ENCODE results near the gene XYLB. TPM values are rescaled to one million over a fixed set of nuclear protein-coding genes. Genes with fewer than 3 reads are reported as not detected.
"Not testable (repeated sequence)": the region's sequence is repeated elsewhere in the genome, so short reads cannot be mapped to it uniquely, and the experiment has no call there.

XYLB gene
- total RNA-seq, 4 donors from 2014 or later, result 0.76 to 3.4 (median 1.6) TPM

DNA sequence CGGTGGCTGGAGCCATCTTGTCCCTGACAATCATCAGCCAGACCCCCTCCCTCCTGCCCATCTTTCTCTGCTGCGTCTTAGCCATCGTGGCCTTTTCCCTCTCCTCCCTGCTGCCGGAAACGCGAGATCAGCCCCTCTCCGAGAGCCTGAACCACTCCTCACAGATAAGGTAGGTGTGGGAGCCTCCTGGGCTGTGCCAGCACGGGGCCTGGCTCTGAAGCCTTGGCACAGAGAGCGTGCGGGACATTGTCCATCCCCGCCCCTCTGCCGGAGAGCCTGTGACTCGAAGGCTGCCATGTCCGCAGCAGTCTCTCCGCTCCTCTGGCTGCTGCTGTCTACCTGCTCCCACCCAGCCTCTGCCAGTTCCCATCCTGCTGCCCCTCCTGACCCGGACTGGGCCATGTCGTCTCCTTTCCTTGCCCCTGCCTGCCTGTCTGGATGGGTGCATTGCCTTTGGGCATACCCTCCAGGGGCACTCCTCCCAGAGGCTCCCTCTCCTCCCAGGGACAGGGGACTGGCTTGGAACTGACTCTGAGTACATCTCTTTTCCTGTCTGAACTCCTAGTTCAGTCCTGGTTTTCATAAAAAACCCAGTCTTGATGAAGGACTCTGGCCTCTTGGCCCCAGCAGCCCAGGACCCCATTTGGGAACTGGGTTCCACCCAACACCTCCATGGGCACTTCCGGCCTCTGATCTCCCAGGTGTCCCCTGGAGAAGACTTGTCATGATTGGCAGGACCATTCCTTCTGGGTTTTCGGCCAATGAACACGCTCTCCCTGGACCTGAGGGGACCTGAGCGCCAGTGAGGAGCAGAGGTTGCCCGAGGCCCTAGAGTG, 30.0 kb upstream of the XYLB start:
- Histone ChIP-seq H3K36me3 (no peaks in the 10 kb centered on the region), H3K4me1 (no peaks in the 10 kb centered on the region), H3K9me3 (no peaks in the 10 kb centered on the region), H3K27ac (no peak overlapping the region), H3K27me3 (no peaks in the 10 kb centered on the region), H3K4me3 (no peak overlapping the region)
- TF ChIP-seq POLR2AphosphoS5 (IDR thresholded peaks at IDR 0.05), result no peak
- TF ChIP-seq, protein P1, sequence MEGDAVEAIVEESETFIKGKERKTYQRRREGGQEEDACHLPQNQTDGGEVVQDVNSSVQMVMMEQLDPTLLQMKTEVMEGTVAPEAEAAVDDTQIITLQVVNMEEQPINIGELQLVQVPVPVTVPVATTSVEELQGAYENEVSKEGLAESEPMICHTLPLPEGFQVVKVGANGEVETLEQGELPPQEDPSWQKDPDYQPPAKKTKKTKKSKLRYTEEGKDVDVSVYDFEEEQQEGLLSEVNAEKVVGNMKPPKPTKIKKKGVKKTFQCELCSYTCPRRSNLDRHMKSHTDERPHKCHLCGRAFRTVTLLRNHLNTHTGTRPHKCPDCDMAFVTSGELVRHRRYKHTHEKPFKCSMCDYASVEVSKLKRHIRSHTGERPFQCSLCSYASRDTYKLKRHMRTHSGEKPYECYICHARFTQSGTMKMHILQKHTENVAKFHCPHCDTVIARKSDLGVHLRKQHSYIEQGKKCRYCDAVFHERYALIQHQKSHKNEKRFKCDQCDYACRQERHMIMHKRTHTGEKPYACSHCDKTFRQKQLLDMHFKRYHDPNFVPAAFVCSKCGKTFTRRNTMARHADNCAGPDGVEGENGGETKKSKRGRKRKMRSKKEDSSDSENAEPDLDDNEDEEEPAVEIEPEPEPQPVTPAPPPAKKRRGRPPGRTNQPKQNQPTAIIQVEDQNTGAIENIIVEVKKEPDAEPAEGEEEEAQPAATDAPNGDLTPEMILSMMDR (IDR thresholded peaks at IDR 0.05), result no peak
- WGBS, result 84% methylated on average over 22 of the region's 22 CpGs
- no peak for DNase-seq (ENCODE audit: low spot score in 2 of 2)

DNA sequence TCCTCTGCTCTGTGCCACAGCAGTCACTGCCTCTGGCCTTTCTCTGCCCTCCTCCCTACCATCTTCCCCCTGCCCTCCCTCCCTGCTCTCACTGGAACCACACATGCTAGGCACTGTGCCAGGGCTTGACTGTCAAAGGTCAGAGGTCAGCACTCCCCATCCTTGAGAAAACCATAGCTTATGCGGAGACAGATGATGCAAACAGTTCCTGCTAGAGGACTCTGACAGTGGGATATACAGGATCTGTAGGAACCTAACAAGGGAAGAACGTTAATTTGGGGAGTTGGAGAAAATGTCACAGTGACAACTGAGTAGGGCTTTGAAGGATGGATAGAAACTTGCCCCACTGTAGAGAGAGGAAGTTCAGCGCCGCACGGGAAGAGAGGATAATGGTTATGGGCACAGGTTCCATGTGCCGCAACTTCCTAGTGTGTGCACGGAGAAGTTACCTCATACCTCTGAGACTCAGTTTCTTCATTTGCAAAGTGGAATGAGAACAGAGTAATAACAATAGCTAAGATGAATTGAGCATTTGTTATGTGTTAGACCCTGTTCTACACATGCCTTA, 29.3 kb upstream of the XYLB start:
- 86% methylated on average over 7 of the region's 7 CpGs for WGBS

DNA sequence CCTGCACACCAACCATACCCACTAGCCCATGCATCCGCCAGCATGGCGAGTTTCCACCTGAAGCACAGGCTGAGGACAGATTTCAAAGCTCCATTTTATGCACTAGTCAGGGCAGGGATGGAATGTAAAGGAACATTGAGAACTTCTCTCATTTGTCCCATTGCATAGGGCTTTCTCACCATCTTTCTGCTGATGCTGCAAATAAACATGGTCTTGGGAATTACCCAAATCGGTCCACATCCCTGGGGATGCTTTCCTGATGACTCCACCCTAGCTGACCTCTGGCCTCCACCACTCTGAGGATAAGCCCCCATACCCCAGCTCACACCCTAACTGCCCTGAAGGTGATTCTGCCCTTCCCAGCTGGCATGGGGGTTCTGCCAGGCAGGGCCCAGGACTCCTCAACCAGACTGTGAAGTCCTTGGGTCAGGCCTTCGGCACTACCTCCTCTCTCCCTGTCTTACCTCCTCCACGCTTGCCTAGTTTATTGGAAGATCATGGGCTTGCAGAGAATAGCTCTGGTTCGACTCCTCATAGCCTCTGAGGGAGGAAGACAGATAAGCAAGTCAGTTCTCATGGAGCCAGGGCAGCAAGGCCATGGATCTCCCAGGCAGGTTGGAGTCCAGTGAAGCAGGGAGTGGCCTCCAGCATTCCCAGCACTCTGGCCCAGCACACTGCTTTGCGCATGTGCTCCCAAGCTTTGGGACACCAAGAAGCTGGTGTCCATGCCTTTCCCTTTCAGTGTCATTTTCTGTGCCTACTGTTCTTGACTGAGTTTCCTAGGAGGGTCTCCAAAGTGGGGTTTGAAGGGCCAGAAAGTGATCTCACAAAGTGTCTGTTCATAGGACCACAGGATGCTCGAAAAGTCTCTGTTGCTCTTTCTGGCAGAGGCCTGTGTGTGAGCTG, 27.6 kb upstream of the XYLB start:
- WGBS, result 93% methylated on average over 7 of the region's 8 CpGs
- Histone ChIP-seq H3K27ac (no peak overlapping the region), H3K4me3 (no peak overlapping the region), H3K4me1 (no peaks in the 10 kb centered on the region), H3K27me3 (no peaks in the 10 kb centered on the region), H3K36me3 (no peaks in the 10 kb centered on the region), H3K9me3 (no peaks in the 10 kb centered on the region)
- TF ChIP-seq, protein P1 (IDR thresholded peaks at IDR 0.05), result no peak
- TF ChIP-seq POLR2A (IDR thresholded peaks at IDR 0.05), result no peak
- no peak for TF ChIP-seq POLR2AphosphoS5 (IDR thresholded peaks at IDR 0.05)
- TF ChIP-seq EP300 (IDR thresholded peaks at IDR 0.05), result no peak
- DNase-seq (ENCODE audit: low spot score in 2 of 2), result no peak

More for the DNA sequence above, 29.3 kb upstream of the XYLB start:
- H3K9me3 ChIP-seq, result no peaks in the 10 kb centered on the region
- H3K27me3 ChIP-seq, result no peaks in the 10 kb centered on the region
- H3K36me3 ChIP-seq, result no peaks in the 10 kb centered on the region
- no peak overlapping the region for H3K27ac ChIP-seq
- no peak overlapping the region for H3K4me3 ChIP-seq
- H3K4me1 ChIP-seq, result no peaks in the 10 kb centered on the region
- DNase-seq (ENCODE audit: low spot score in 2 of 2), result no peak
- no peak for TF ChIP-seq POLR2AphosphoS5 (IDR thresholded peaks at IDR 0.05)
- TF ChIP-seq, protein P1 (IDR thresholded peaks at IDR 0.05), result no peak
- TF ChIP-seq POLR2A (IDR thresholded peaks at IDR 0.05), result no peak
- TF ChIP-seq EP300 (IDR thresholded peaks at IDR 0.05), result no peak

DNA sequence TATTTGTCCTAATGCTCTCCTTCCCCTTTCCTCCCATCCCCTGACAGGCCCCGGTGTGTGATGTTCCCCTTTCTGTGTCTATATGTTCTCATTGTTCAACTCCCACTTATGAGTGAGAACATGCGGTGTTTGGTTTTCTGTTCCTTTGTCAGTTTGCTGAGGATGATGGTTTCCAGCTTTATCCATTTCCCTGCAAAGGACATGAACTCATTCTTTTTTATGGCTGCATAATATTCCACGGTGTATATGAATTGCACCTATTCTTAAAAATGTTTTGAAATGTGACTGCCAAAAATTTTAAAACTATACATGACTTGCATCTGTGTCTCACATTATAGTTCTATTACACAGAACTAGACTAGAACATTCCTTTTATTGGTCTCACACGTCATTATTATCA, 25.9 kb upstream of the XYLB start:
- not testable (repeated sequence) for H3K27me3 ChIP-seq; H3K4me3 ChIP-seq; H3K9me3 ChIP-seq; DNase-seq (ENCODE audit: low spot score in 2 of 2); H3K4me1 ChIP-seq; H3K27ac ChIP-seq; H3K36me3 ChIP-seq
- 89% methylated on average over 4 of the region's 4 CpGs for WGBS

DNA sequence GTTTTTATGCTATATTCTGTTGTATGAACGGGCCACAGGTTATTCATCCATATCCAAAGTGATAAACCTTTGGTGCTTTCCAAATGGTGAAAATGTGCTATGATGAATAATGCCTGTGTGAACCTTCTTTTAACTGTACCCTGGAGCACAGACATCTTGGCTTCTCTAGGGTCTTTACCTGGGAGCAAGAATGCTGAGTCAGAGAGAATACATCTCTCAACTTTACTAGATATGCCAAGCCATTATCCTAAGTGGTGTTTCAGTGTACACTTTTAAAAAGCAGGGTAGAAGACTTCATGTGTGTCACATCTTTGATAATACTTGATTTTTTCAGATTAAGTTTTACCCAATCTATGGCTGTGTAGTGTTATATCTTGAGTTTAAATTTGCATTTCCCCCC, 23.5 kb upstream of the XYLB start:
- DNase-seq (ENCODE audit: low spot score in 2 of 2), result no peak
- Histone ChIP-seq H3K4me3 (no peak overlapping the region), H3K27ac (no peak overlapping the region), H3K4me1 (no peaks in the 10 kb centered on the region), H3K9me3 (no peaks in the 10 kb centered on the region), H3K27me3 (peaks cover 2% of the 10 kb centered on the region), H3K36me3 (no peaks in the 10 kb centered on the region)
- TF ChIP-seq EP300 (IDR thresholded peaks at IDR 0.05) (no peak), POLR2AphosphoS5 (IDR thresholded peaks at IDR 0.05) (no peak), POLR2A (IDR thresholded peaks at IDR 0.05) (no peak)
- TF ChIP-seq, protein P1 (IDR thresholded peaks at IDR 0.05), result no peak
- WGBS, result 88% methylated on average over 1 of the region's 1 CpG

Data from suprapubic skin (tissue), 4 donors.